ENCODE measurements around the gene TRIM40. TPM values are rescaled to one million over a fixed set of nuclear protein-coding genes. Genes with fewer than 3 reads are reported as not detected.

TRIM40 gene
- total RNA-seq, 2 donors from 2014 or later: not detected

Other genes starting within 250 kb of the TRIM40 start
- 1,000 to 10,000 TPM; 1,618 to 3,352 TPM for gene HLA-A, start 193.6 kb upstream of the TRIM40 start, total RNA-seq
- 10 to 100 TPM; 41.5 to 58.1 TPM for gene POLR1H, start 74.9 kb upstream of the TRIM40 start, total RNA-seq
- gene PPP1R11, start 68.9 kb upstream of the TRIM40 start, total RNA-seq: 10 to 100 TPM; 50.3 to 82.0 TPM
- not detected for gene RNF39, start 60.4 kb upstream of the TRIM40 start, total RNA-seq
- not detected for gene TRIM31, start 23.1 kb upstream of the TRIM40 start, total RNA-seq
- not detected for gene TRIM10, start 25.1 kb downstream of the TRIM40 start, total RNA-seq
- under 1 TPM in 1 of 2 donors, not detected in 1; 0.20 TPM for gene TRIM15, start 27.4 kb downstream of the TRIM40 start, total RNA-seq
- gene TRIM26, start 77.3 kb downstream of the TRIM40 start, total RNA-seq: 10 to 100 TPM; 87.5 to 92.0 TPM
- gene TRIM39, start 190.8 kb downstream of the TRIM40 start, total RNA-seq: 10 to 100 TPM; 16.6 to 21.4 TPM
- 10 to 100 TPM; 23.2 to 37.8 TPM for gene RPP21, start 209.0 kb downstream of the TRIM40 start, total RNA-seq

Measured in natural killer cell treated with Interleukin-12 subunit alpha and Interleukin-12 subunit beta and Interleukin-15 and Interleukin-18, amount 100 ng/mL, for 72 hours (primary cell).